Liver (tissue), 9 donors: ENCODE data around the gene BLTP2. TPM values are rescaled to one million over a fixed set of nuclear protein-coding genes. Genes with fewer than 3 reads are reported as not detected.
"Not testable (repeated sequence)": the region's sequence is repeated elsewhere in the genome, so short reads cannot be mapped to it uniquely, and the experiment has no call there.

Experiments used
- DNase-seq: peaks from one replicate; pipeline ENCODE4 v3.0.0-alpha.2; 2017; ENCODE audit warnings: low spot score
- H3K27ac ChIP-seq, 2 donors: one replicate each; pipeline ENCODE4 v1.7.0; 2013; ENCODE audit warnings: inconsistent platforms in 2 of 2, low read length in 2 of 2, control low read depth in 1 of 2, low read depth in 1 of 2, mild to moderate bottlenecking in 1 of 2
- H3K27me3 ChIP-seq, 4 donors: one replicate each; pipeline versions ENCODE4 v1.6.1 to v1.7.0; 2013; ENCODE audit warnings: low read length in 3 of 4, inconsistent platforms in 1 of 4, mild to moderate bottlenecking in 1 of 4, moderate library complexity in 1 of 4; ENCODE audit not compliant: control insufficient read depth in 4 of 4, insufficient read depth in 4 of 4
- H3K36me3 ChIP-seq, 4 donors: one replicate each; pipeline versions ENCODE4 v1.6.1 to v1.7.0; 2013; ENCODE audit warnings: low read length in 3 of 4, mild to moderate bottlenecking in 3 of 4, low read depth in 1 of 4, moderate library complexity in 1 of 4; ENCODE audit not compliant: control insufficient read depth in 4 of 4, insufficient read depth in 3 of 4
- H3K4me1 ChIP-seq, 4 donors: one replicate each; pipeline versions ENCODE4 v1.6.1 to v1.7.0; 2013; ENCODE audit warnings: low read length in 3 of 4, mild to moderate bottlenecking in 3 of 4, moderate library complexity in 1 of 4; ENCODE audit not compliant: control insufficient read depth in 4 of 4, insufficient read depth in 4 of 4
- H3K4me3 ChIP-seq, 3 donors: one replicate each; pipeline versions ENCODE4 v1.6.1 to v1.7.0; 2013; ENCODE audit warnings: low read length in 3 of 3, control low read depth in 1 of 3, low read depth in 1 of 3, mild to moderate bottlenecking in 1 of 3
- H3K9ac ChIP-seq, 2 donors: one replicate each; pipeline ENCODE4 v1.7.0; 2013; ENCODE audit warnings: low read length in 2 of 2, mild to moderate bottlenecking in 2 of 2, moderate library complexity in 2 of 2, control low read depth in 1 of 2, low read depth in 1 of 2
- H3K9me3 ChIP-seq, 4 donors: one replicate each; pipeline versions ENCODE4 v1.6.1 to v1.7.0; 2013; ENCODE audit warnings: low read length in 3 of 4; ENCODE audit not compliant: control insufficient read depth in 4 of 4
- ATF3 ChIP-seq: IDR thresholded peaks from 2 replicates; pipeline ENCODE4 v1.6.1; 2016; ENCODE audit warnings: antibody characterized with exemption
- EGR1 ChIP-seq, 2 donors: IDR thresholded peaks; 2 replicates each; pipeline ENCODE4 v1.6.1; 2016 to 2018; ENCODE audit warnings: antibody characterized with exemption in 2 of 2, low read depth in 2 of 2
- FOXA1 ChIP-seq: IDR thresholded peaks from 2 replicates; pipeline ENCODE4 v1.6.1; 2016; ENCODE audit warnings: antibody characterized with exemption
- FOXA2 ChIP-seq: IDR thresholded peaks from 2 replicates; pipeline ENCODE4 v1.6.1; 2016; ENCODE audit warnings: antibody characterized with exemption
- GABPA ChIP-seq, 2 donors: IDR thresholded peaks in 1 of 2; conservative IDR thresholded peaks in 1 of 2; 2 replicates each; pipeline ENCODE4 v1.6.1; 2016; ENCODE audit warnings: antibody characterized with exemption in 2 of 2, mild to moderate bottlenecking in 1 of 2, moderate library complexity in 1 of 2
- HNF4G ChIP-seq: IDR thresholded peaks from 2 replicates; pipeline ENCODE4 v1.6.1; 2016; ENCODE audit warnings: antibody characterized with exemption
- JUND ChIP-seq, 2 donors: IDR thresholded peaks; 2 replicates each; pipeline ENCODE4 v1.6.1; 2016; ENCODE audit warnings: antibody characterized with exemption in 2 of 2
- MAX ChIP-seq: IDR thresholded peaks from 2 replicates; pipeline ENCODE4 v1.6.1; 2016; ENCODE audit warnings: antibody characterized with exemption
- RAD21 ChIP-seq, 2 donors: IDR thresholded peaks; 2 replicates each; pipeline ENCODE4 v1.6.1; 2016; ENCODE audit warnings: antibody characterized with exemption in 2 of 2, mild to moderate bottlenecking in 2 of 2
- REST ChIP-seq: IDR thresholded peaks from 2 replicates; pipeline ENCODE4 v1.6.1; 2016; ENCODE audit warnings: antibody characterized with exemption, mild to moderate bottlenecking
- SP1 ChIP-seq: IDR thresholded peaks from 2 replicates; pipeline ENCODE4 v1.6.1; 2018; ENCODE audit warnings: antibody characterized with exemption, mild to moderate bottlenecking
- TAF1 ChIP-seq: conservative IDR thresholded peaks from 2 replicates; pipeline ENCODE4 v1.6.1; 2016; ENCODE audit warnings: antibody characterized with exemption, mild to moderate bottlenecking
- ZBTB33 ChIP-seq: IDR thresholded peaks from 2 replicates; pipeline ENCODE4 v1.6.1; 2016; ENCODE audit warnings: antibody characterized with exemption
- WGBS: extraction: QIAGEN DNeasy Blood & Tissue Kit; methylation state at CpG from one replicate; pipeline ENCODE4 v1.1.7; 2013; 5-methylcytosine and 5-hydroxymethylcytosine counted together
- polyA plus RNA-seq, 2 donors: library from polyadenylated mRNA; stranded (reverse) in 1 of 2; unstranded in 1 of 2; fragments of 200-250 nt in 1 of 2; fragments of >200 nt in 1 of 2; fragmentation: Nextera tagmentation in 1 of 2; extraction: Ambion mirVana in 1 of 2; gene quantifications; one replicate each; pipeline versions ENCODE4 v1.2.1 to v1.2.3, GENCODE V29; 2013 to 2015
- total RNA-seq, 2 donors: library from RNA; depleted of rRNA; stranded (reverse); fragments of >200 nt; gene quantifications; one replicate each; pipeline ENCODE4 v1.2.3, GENCODE V29; 2014
- donor health status: healthy.
- donor health status: healthy.
- donor health status: healthy.
- donor health status: healthy.
- donor health status: healthy.

BLTP2 gene
- total and polyA plus RNA-seq, 4 donors, result 24.8 to 122 (median 34.9) TPM

GRCh38 chr17:28610376-28610775 lies 34.6 kb downstream of the BLTP2 start:
- Histone ChIP-seq H3K36me3 (peaks cover 9 to 34% (median 16%) of the 10 kb centered on the region in 4 donors), H3K4me3 (no peak overlapping the region), H3K9me3 (no peaks in the 10 kb centered on the region), H3K4me1 (no peaks in the 10 kb centered on the region), H3K27ac (no peak overlapping the region), H3K9ac (no peak overlapping the region), H3K27me3 (no peaks in the 10 kb centered on the region)
- TF ChIP-seq FOXA2 (no peak), ATF3 (no peak), ZBTB33 (no peak), HNF4G (no peak), SP1 (no peak), MAX (no peak), TAF1 (no peak), RAD21 (IDR thresholded peaks at IDR 0.05) (no peak), JUND (IDR thresholded peaks at IDR 0.05) (no peak), EGR1 (IDR thresholded peaks at IDR 0.05; ENCODE audit: low read depth in 2 of 2) (no peak), FOXA1 (no peak), GABPA (IDR thresholded peaks at IDR 0.05 in 1 of 2, conservative IDR thresholded peaks at IDR 0.05 in 1 of 2) (no peak), REST (no peak)
- 73% methylated on average over 8 of the region's 8 CpGs for WGBS
- no peak for DNase-seq

- not testable (repeated sequence) for H3K9ac ChIP-seq, H3K4me3 ChIP-seq, H3K9me3 ChIP-seq, DNase-seq, H3K4me1 ChIP-seq, H3K36me3 ChIP-seq, H3K27ac ChIP-seq, H3K27me3 ChIP-seq
- WGBS, result 96% methylated on average over 31 of the region's 31 CpGs
Measured at GRCh38 chr17:28604031-28604430, 40.9 kb downstream of the BLTP2 start.
